ENCODE data around the gene UNC13B. TPM values are rescaled to one million over a fixed set of nuclear protein-coding genes. Genes with fewer than 3 reads are reported as not detected.

UNC13B gene
- total RNA-seq, 4 donors from 2014 or later, result 20.6 to 30.5 (median 25.3) TPM

DNA sequence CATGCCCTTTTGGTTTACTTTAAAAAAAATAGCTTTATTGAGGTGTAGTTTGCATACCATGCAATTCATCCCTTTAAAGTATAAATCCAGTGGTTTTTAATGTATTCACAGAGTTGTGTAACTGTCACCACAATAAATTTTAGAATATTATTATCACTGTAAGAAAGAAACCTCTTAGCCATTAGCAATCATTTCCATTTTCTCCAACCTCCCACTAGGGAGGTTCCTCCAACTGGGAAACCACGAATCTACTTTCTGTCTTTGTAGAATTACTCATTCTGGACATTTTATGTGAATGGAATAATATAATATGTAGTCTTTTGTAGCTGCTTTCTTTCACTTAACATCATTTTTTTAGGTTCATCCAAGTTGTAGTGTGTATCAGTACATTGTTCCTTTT is 43.5 kb downstream of the UNC13B start:
- DNase-seq (ENCODE audit: low spot score), result no peak
- ATAC-seq (ENCODE audit: low FRiP score), result no peak
- TF ChIP-seq, protein P1, sequence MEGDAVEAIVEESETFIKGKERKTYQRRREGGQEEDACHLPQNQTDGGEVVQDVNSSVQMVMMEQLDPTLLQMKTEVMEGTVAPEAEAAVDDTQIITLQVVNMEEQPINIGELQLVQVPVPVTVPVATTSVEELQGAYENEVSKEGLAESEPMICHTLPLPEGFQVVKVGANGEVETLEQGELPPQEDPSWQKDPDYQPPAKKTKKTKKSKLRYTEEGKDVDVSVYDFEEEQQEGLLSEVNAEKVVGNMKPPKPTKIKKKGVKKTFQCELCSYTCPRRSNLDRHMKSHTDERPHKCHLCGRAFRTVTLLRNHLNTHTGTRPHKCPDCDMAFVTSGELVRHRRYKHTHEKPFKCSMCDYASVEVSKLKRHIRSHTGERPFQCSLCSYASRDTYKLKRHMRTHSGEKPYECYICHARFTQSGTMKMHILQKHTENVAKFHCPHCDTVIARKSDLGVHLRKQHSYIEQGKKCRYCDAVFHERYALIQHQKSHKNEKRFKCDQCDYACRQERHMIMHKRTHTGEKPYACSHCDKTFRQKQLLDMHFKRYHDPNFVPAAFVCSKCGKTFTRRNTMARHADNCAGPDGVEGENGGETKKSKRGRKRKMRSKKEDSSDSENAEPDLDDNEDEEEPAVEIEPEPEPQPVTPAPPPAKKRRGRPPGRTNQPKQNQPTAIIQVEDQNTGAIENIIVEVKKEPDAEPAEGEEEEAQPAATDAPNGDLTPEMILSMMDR (IDR thresholded peaks at IDR 0.05), result no peak

DNA sequence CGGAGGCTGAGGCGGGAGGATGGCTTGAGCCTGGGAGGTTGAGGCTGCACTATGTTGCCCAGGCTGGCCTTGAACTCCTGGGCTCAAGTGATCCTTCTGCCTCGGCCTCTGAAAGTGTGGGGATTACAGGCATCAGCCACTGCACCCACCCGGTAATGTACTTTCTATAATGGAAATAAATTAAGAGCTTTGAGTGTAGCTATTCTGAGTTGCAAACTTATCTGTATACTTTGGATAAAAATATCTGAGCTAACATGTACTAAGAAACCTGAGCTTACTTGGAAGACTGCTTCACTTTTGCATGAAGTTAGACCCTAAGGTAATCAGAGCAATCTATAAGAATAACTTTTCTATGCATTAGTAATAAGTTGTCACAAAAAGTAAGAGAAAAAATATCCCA is 50.0 kb downstream of the UNC13B start:
- TF ChIP-seq, protein P1 (IDR thresholded peaks at IDR 0.05), result no peak
- DNase-seq (ENCODE audit: low spot score) (no peak), ATAC-seq (ENCODE audit: low FRiP score) (no peak)

- ATAC-seq (ENCODE audit: low FRiP score) (no peak), DNase-seq (ENCODE audit: low spot score) (no peak)
- TF ChIP-seq, protein P1 (IDR thresholded peaks at IDR 0.05), result no peak
Measured at GRCh38 chr9:35220659-35221338, 59.0 kb downstream of the UNC13B start.

DNA sequence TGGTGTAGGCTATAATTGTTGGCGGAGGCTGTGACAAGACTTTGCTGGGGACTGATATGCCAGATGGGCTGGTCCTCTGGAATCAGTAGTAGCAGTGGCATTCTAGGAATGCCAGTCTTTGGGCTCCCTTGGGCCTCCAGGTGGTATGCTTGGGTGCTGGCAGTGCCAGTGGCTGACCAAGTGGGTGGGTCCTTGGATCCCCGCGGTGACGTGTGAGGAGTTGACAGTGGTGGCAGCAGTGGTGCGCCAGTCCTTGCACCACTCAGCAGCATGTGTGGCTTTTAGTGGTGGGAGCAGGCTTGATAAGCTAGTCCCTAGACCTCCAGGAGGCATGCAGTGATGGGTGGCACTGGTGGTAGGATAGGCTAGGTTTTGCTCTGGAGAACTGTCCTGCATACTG is 63.9 kb downstream of the UNC13B start:
- TF ChIP-seq, protein P1 (IDR thresholded peaks at IDR 0.05), result no peak

DNA sequence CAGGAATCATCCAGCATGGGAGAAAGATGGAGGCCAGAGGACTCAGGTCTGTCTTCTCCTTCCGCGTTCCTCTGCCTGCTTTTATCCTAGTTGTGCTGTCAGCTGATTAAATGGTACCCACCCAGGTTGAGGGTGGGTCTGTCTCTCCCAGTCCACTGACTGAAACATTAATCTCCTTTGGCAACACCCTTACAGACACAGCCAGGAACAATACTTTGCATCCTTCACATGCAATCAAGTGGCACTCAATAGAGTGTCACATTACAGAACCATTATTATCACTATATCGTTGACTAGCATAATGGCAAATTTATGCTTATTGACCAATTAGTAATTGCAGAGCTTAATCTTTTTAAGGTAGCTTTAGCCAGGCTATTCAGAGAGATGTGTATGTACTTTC is 64.8 kb downstream of the UNC13B start:
- DNase-seq (ENCODE audit: low spot score) (no peak), ATAC-seq (ENCODE audit: low FRiP score) (no peak)
- TF ChIP-seq, protein P1 (IDR thresholded peaks at IDR 0.05), result no peak

More for the DNA sequence above, 63.9 kb downstream of the UNC13B start:
- ATAC-seq (ENCODE audit: low FRiP score), result no peak
- DNase-seq (ENCODE audit: low spot score), result no peak

- TF ChIP-seq, protein P1 (IDR thresholded peaks at IDR 0.05), result no peak
- DNase-seq (ENCODE audit: low spot score), result no peak
- ATAC-seq (ENCODE audit: low FRiP score), result no peak
Measured at GRCh38 chr9:35227284-35227683, 65.5 kb downstream of the UNC13B start.

DNA sequence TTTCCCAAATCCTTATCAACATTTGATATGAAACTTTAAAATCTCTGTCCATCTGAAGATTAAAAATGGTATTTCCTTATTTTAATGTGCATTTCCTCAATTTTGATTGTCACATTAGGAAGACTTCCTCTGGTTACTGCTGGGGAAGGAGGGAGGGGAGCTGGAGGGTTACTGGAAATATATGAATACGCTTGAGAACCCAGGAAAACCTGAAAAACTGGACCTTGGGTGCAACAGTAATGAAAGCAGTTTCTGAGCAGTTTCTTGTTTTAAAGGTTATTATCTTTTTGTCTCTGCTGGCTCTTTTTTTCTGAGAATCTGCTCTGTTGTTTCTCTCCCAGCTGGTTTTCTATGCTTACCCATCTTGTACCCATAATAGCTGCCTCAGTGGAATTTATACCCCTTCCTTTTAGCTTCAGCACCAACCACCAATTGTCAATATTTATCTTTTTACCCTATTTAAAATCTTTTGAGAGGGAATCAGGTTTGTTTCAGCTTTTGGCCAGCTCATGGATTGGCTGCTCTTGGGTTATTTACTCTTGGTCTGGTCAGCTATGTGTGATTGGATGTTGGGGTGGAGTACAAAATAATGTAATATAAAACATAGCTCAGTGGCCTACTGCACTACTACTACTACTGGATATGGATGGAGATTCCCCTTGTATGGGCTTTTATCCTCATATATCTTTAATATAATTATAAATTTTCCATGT is 67.4 kb downstream of the UNC13B start:
- ATAC-seq (ENCODE audit: low FRiP score) (no peak), DNase-seq (ENCODE audit: low spot score) (no peak)
- TF ChIP-seq, protein P1 (IDR thresholded peaks at IDR 0.05), result no peak

Data from omental fat pad (tissue), 4 donors.